Mucosa of stomach (tissue), 1 donor: ENCODE measurements around the gene KRTAP1-3.
"Not testable (repeated sequence)": the region's sequence is repeated elsewhere in the genome, so short reads cannot be mapped to it uniquely, and the experiment has no call there.

Experiments
- H3K27me3 ChIP-seq: one replicate; pipeline ENCODE4 v1.7.0; 2013; ENCODE audit warnings: mild to moderate bottlenecking, low read length; ENCODE audit not compliant: control insufficient read depth, insufficient read depth
- H3K36me3 ChIP-seq: one replicate; pipeline ENCODE4 v1.7.0; 2013; ENCODE audit warnings: low read length; ENCODE audit not compliant: control insufficient read depth, insufficient read depth
- H3K4me1 ChIP-seq: one replicate; pipeline ENCODE4 v1.7.0; 2013; ENCODE audit warnings: mild to moderate bottlenecking, low read length; ENCODE audit not compliant: control insufficient read depth, insufficient read depth
- H3K4me3 ChIP-seq: one replicate; pipeline ENCODE4 v1.7.0; 2013; ENCODE audit warnings: low read length
- H3K9ac ChIP-seq: one replicate; pipeline ENCODE4 v1.7.0; 2013; ENCODE audit warnings: mild to moderate bottlenecking, low read length, moderate library complexity
- H3K9me3 ChIP-seq: one replicate; pipeline ENCODE4 v1.7.0; 2013; ENCODE audit warnings: mild to moderate bottlenecking, low read length, moderate library complexity; ENCODE audit not compliant: control insufficient read depth
- donor health status: Pancreatic carcinoma.

KRTAP1-3 gene

DNA sequence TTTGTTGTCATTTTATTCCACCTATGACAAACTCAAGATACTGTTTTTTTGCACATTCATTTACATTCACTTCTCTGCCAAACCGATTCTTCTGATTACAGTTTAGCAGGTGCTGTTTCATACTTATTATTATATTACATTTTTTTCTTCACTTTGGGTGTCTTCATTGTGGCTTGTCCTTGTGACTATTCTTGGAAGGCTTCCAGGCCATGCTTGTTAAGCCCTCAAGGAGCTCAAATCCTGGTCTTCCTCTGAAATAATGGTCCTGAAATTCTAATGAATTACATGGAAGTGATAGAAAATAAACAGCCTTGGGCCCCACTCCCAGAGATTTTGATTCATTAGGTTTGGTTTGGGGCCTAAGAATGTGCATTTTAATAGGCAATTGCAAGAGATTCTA, 29.6 kb upstream of the KRTAP1-3 start:
- H3K27me3 ChIP-seq, result peaks cover 4% of the 10 kb centered on the region
- no peaks in the 10 kb centered on the region for H3K4me1 ChIP-seq
- H3K36me3 ChIP-seq, result no peaks in the 10 kb centered on the region
- no peaks in the 10 kb centered on the region for H3K9me3 ChIP-seq
- H3K4me3 ChIP-seq, result no peak overlapping the region
- no peak overlapping the region for H3K9ac ChIP-seq

DNA sequence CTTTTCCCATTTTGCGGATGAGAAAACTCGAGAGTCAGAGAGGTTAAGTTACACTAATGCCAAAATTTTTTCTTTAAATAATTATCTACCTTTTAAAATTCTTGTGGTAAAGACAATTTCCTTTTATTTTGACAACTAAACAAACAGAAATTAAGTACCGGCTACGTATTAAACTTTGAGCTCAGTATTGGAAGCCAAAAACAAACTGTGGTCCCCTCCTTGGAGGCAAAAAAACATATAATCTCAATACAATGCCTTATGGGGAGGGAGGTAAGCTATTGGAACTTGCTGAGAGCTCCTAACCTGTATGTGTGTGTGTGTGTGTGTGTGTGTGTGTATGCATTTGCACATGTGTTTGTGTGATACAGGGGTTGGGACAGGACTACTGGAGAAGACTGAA, 28.8 kb upstream of the KRTAP1-3 start:
- no peak overlapping the region for H3K9ac ChIP-seq
- no peaks in the 10 kb centered on the region for H3K36me3 ChIP-seq
- H3K4me1 ChIP-seq, result no peaks in the 10 kb centered on the region
- no peak overlapping the region for H3K4me3 ChIP-seq
- H3K9me3 ChIP-seq, result no peaks in the 10 kb centered on the region
- H3K27me3 ChIP-seq, result peaks cover 4% of the 10 kb centered on the region

GRCh38 chr17:41061964-41062363, 27.3 kb upstream of the KRTAP1-3 start:
- H3K27me3 ChIP-seq, result peaks cover 4% of the 10 kb centered on the region
- H3K4me3 ChIP-seq, result no peak overlapping the region

DNA sequence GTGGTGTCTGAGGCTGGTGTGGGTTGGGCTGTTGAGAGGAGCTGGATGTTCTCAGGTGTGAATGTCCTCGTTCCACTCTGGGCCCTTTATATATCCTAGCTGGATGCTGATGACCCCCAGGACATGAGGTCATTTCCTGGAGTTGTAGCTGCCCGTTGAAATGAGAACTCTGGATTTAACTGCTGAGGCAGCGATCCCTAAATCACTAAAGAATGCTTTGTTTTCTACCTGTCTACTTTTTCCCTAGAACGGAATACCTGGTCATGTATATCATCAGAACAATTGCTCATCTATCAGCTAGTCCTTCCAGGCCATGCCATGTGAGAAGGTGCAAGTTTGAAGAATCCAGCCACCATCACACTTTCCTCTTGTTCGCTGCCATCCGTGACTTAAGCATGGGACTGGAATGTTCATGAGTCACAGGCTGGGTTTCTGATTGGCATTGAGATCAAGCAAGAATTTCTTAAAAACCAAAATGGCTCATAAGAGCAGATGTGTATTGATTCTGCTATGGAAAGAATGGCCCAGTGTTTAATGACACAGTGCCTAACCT, 25.5 kb upstream of the KRTAP1-3 start, which contains the start of gene KRTAP2-3:
Gene KRTAP2-3, minus strand, starts transcription at position 63 of the 553 bp plus-strand sequence. CDS start 64 bp downstream, outside the sequence.
- Histone ChIP-seq H3K9ac (no peak within 1 kb of the TSS), H3K36me3 (no peaks in the 10 kb centered on the region), H3K27me3 (peaks cover 4% of the 10 kb centered on the region), H3K4me1 (no peaks in the 10 kb centered on the region), H3K9me3 (no peaks in the 10 kb centered on the region), H3K4me3 (no peak within 1 kb of the TSS)

More at GRCh38 chr17:41061964-41062363, 27.3 kb upstream of the KRTAP1-3 start:
- no peaks in the 10 kb centered on the region for H3K4me1 ChIP-seq
- H3K36me3 ChIP-seq, result no peaks in the 10 kb centered on the region
- no peak overlapping the region for H3K9ac ChIP-seq
- H3K9me3 ChIP-seq, result no peaks in the 10 kb centered on the region

DNA sequence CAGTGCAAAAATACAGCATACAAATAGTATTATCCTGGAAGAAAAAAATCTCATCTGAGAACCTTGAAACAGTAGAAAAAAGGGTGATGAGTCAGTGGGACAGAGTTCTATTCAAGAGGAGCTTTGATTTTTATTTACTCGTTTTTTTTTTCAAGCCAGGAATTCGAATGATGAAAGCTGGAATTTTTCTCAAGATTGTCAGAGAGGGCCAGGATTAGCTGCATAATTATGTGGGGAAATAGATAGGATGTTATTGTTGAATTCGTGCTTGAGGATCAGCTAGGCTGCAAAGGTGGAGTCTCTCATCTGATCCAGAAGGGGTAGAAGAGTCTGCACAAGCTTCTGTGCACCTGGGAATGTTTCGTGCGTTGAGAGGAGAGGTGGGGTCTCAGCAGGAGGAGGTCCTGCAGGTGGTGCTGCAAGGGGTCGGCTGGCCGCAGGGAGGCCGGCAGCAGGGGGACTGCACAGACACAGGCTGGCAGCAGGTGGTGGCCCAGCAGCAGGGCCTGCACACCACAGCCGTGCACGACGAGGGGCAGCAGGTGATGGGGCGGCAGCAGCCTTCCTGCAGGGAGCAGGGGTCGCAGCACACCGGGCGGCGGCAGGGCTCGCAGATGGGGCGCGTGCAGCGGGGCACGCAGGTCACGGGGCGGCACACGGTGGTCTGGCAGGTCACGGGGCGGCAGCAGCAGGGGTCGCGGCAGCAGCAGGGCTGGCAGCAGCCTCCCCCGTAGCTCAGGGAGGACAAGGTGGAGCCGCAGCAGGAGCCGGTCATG, 24.8 kb upstream of the KRTAP1-3 start:
- not testable (repeated sequence) for H3K4me3 ChIP-seq, H3K9me3 ChIP-seq, H3K4me1 ChIP-seq, H3K27me3 ChIP-seq, H3K36me3 ChIP-seq, H3K9ac ChIP-seq

- peaks cover 4% of the 10 kb centered on the region for H3K27me3 ChIP-seq
- H3K4me1 ChIP-seq, result no peaks in the 10 kb centered on the region
- no peaks in the 10 kb centered on the region for H3K36me3 ChIP-seq
- no peak overlapping the region for H3K9ac ChIP-seq
- no peak overlapping the region for H3K4me3 ChIP-seq
- no peaks in the 10 kb centered on the region for H3K9me3 ChIP-seq
These were observed 24.1 kb upstream of the KRTAP1-3 start for GRCh38 chr17:41058741-41059140.

- Histone ChIP-seq H3K9me3 (no peaks in the 10 kb centered on the region), H3K27me3 (peaks cover 4% of the 10 kb centered on the region), H3K4me1 (no peaks in the 10 kb centered on the region), H3K4me3 (no peak overlapping the region), H3K9ac (no peak overlapping the region), H3K36me3 (no peaks in the 10 kb centered on the region)
These were observed 22.9 kb upstream of the KRTAP1-3 start for GRCh38 chr17:41057547-41057946.

DNA sequence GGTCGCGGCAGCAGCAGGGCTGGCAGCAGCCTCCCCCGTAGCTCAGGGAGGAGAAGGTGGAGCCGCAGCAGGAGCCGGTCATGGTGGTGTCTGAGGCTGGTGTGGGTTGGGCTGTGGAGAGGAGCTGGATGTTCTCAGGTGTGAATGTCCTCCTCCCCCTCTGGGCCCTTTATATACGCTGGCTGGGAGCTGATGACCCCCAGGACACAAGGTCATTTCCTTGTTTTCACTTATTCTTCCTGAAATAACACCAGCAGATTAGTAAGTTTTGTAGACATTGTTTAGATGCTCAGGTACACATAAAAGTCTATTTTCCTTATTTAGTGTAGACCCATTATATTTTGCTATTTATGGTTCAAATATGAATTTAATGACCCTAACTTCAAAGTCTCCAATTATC, 20.5 kb upstream of the KRTAP1-3 start, which contains the start of gene KRTAP2-2:
Gene KRTAP2-2, minus strand, starts transcription at position 101 of the 400 bp plus-strand sequence. Its CDS starts 19 bp downstream, at position 82.
- not testable (repeated sequence) for H3K9me3 ChIP-seq, H3K4me3 ChIP-seq, H3K36me3 ChIP-seq, H3K4me1 ChIP-seq, H3K9ac ChIP-seq, H3K27me3 ChIP-seq

DNA sequence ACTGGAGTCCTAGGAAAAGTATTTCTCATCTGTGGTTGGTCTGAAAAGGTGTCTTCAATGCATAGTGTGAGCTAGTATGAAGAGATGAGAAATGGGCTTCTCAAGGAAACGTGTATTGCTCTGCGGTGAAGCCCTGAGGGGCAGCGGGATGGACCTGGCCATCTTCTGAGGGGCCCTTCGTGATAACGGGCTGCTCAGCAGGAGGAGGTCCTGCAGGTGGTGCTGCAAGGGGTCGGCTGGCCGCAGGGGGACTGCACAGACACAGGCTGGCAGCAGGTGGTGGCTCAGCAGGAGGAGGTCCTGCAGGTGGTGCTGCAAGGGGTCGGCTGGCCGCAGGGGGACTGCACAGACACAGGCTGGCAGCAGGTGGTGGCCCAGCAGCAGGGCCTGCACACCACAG, 19.9 kb upstream of the KRTAP1-3 start:
- H3K4me3 ChIP-seq, H3K27me3 ChIP-seq, H3K36me3 ChIP-seq, H3K9ac ChIP-seq, H3K9me3 ChIP-seq, H3K4me1 ChIP-seq: not testable (repeated sequence)

DNA sequence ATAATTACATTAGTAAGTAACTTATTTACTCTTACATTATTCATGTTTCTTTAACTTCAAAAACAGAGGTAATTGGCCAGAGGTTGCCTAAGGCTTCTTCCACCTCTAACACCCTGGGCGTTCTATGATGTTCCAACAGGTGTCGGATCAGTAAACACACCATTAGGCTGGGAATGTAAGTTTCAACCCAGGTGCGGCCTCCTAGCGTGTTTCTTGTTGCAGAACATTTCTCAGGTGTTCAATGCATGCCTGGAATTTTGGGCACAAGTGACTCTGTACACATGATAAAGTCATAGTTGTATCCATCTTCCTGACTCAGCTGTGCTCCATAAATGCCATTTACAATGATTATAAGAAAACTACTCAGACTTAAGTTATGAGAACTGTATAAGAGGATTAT, 19.4 kb upstream of the KRTAP1-3 start:
- Histone ChIP-seq H3K27me3 (peaks cover under 1% of the 10 kb centered on the region), H3K4me1 (no peaks in the 10 kb centered on the region), H3K4me3 (no peak overlapping the region), H3K36me3 (no peaks in the 10 kb centered on the region), H3K9ac (no peak overlapping the region), H3K9me3 (no peaks in the 10 kb centered on the region)

- H3K9ac ChIP-seq, result no peak overlapping the region
- H3K27me3 ChIP-seq, result peaks cover 9% of the 10 kb centered on the region
- H3K4me3 ChIP-seq, result no peak overlapping the region
- H3K4me1 ChIP-seq, result no peaks in the 10 kb centered on the region
- no peaks in the 10 kb centered on the region for H3K36me3 ChIP-seq
- H3K9me3 ChIP-seq, result no peaks in the 10 kb centered on the region
These were observed 17.9 kb upstream of the KRTAP1-3 start for GRCh38 chr17:41052566-41052965.

- Histone ChIP-seq H3K4me3 (no peak overlapping the region), H3K4me1 (no peaks in the 10 kb centered on the region), H3K9me3 (no peaks in the 10 kb centered on the region), H3K27me3 (peaks cover 13% of the 10 kb centered on the region), H3K36me3 (no peaks in the 10 kb centered on the region), H3K9ac (no peak overlapping the region)
These were observed 14.4 kb upstream of the KRTAP1-3 start for GRCh38 chr17:41049110-41049509.
